ENCODE data around the gene CIAO2A. TPM values are rescaled to one million over a fixed set of nuclear protein-coding genes. Genes with fewer than 3 reads are reported as not detected.
"Not testable (repeated sequence)": the region's sequence is repeated elsewhere in the genome, so short reads cannot be mapped to it uniquely, and the experiment has no call there.

CIAO2A gene
- total and polyA plus RNA-seq, 4 donors, result 124 to 404 (median 159) TPM

- Histone ChIP-seq H3K9ac (ENCODE audit: low read depth in 1 of 2, low read length in 2 of 2) (peak overlapping the region in 1 of 2 donors; percentile 8), H3K36me3 (ENCODE audit: control insufficient read depth in 4 of 4, insufficient read depth in 3 of 4, low read depth in 1 of 4, low read length in 3 of 4) (peaks cover 2 to 17% (median 15%) of the 10 kb centered on the region in 4 donors)
Observed at GRCh38 chr15:64111679-64112050, 18.0 kb upstream of the CIAO2A start.

GRCh38 chr15:64110950-64111678 lies 17.5 kb upstream of the CIAO2A start:
- H3K9ac ChIP-seq (ENCODE audit: low read depth in 1 of 2, low read length in 2 of 2), result no peak overlapping the region
- H3K4me3 ChIP-seq (ENCODE audit: low read depth in 1 of 3, low read length in 3 of 3), result no peak overlapping the region
- peak overlapping the region; percentile 26 to 57 for H3K27ac ChIP-seq (ENCODE audit: low read depth in 1 of 2, low read length in 2 of 2)
- H3K36me3 ChIP-seq (ENCODE audit: control insufficient read depth in 4 of 4, insufficient read depth in 3 of 4, low read depth in 1 of 4, low read length in 3 of 4), result peaks cover 2 to 15% (median 11%) of the 10 kb centered on the region in 4 donors
- 62% methylated on average over 3 of the region's 3 CpGs for WGBS
- no peak for DNase-seq (ENCODE audit: low spot score)
- no peaks in the 10 kb centered on the region for H3K27me3 ChIP-seq (ENCODE audit: control insufficient read depth in 4 of 4, insufficient read depth in 4 of 4, low read length in 3 of 4)
- H3K9me3 ChIP-seq (ENCODE audit: control insufficient read depth in 4 of 4, low read length in 3 of 4), result no peaks in the 10 kb centered on the region
- TF ChIP-seq RXRA (IDR thresholded peaks at IDR 0.05) (no peak), NR2F2 (IDR thresholded peaks at IDR 0.05) (no peak), JUND (IDR thresholded peaks at IDR 0.05) (no peak), YY1 (IDR thresholded peaks at IDR 0.05) (no peak), REST (IDR thresholded peaks at IDR 0.05) (no peak), MAX (IDR thresholded peaks at IDR 0.05) (no peak), HNF4G (IDR thresholded peaks at IDR 0.05) (no peak), SP1 (IDR thresholded peaks at IDR 0.05) (no peak), FOXA2 (IDR thresholded peaks at IDR 0.05) (no peak), GABPA (IDR thresholded peaks at IDR 0.05 in 1 of 2, conservative IDR thresholded peaks at IDR 0.05 in 1 of 2) (no peak), CTCF (IDR thresholded peaks at IDR 0.05; ENCODE audit: low read depth, low read length, missing input control) (no peak), HNF4A (conservative IDR thresholded peaks at IDR 0.05) (no peak), FOXA1 (IDR thresholded peaks at IDR 0.05) (no peak), TAF1 (conservative IDR thresholded peaks at IDR 0.05) (no peak), EGR1 (IDR thresholded peaks at IDR 0.05; ENCODE audit: low read depth in 2 of 2) (no peak), ATF3 (IDR thresholded peaks at IDR 0.05) (no peak), RAD21 (IDR thresholded peaks at IDR 0.05) (no peak), ZBTB33 (IDR thresholded peaks at IDR 0.05) (no peak)
- peaks cover 19 to 73% (median 60%) of the 10 kb centered on the region in 4 donors for H3K4me1 ChIP-seq (ENCODE audit: control insufficient read depth in 4 of 4, insufficient read depth in 4 of 4, low read length in 3 of 4)

More at GRCh38 chr15:64111679-64112050, 18.0 kb upstream of the CIAO2A start:
- Histone ChIP-seq H3K9me3 (ENCODE audit: control insufficient read depth in 4 of 4, low read length in 3 of 4) (no peaks in the 10 kb centered on the region), H3K27me3 (ENCODE audit: control insufficient read depth in 4 of 4, insufficient read depth in 4 of 4, low read length in 3 of 4) (no peaks in the 10 kb centered on the region), H3K27ac (ENCODE audit: low read depth in 1 of 2, low read length in 2 of 2) (peak overlapping the region; percentile 26 to 57), H3K4me3 (ENCODE audit: low read depth in 1 of 3, low read length in 3 of 3) (no peak overlapping the region), H3K4me1 (ENCODE audit: control insufficient read depth in 4 of 4, insufficient read depth in 4 of 4, low read length in 3 of 4) (peaks cover 16 to 70% (median 56%) of the 10 kb centered on the region in 4 donors)
- no peak for DNase-seq (ENCODE audit: low spot score)
- no peak for TF ChIP-seq TAF1 (conservative IDR thresholded peaks at IDR 0.05)
- TF ChIP-seq HNF4G (IDR thresholded peaks at IDR 0.05), result no peak
- no peak for TF ChIP-seq HNF4A (conservative IDR thresholded peaks at IDR 0.05)
- no peak for TF ChIP-seq JUND (IDR thresholded peaks at IDR 0.05)
- no peak for TF ChIP-seq NR2F2 (IDR thresholded peaks at IDR 0.05)
- WGBS, result 46% methylated on average over 3 of the region's 3 CpGs

- Histone ChIP-seq H3K27ac (ENCODE audit: low read depth in 1 of 2, low read length in 2 of 2) (peak overlapping the region in 1 of 2 donors; percentile 6), H3K36me3 (ENCODE audit: control insufficient read depth in 4 of 4, insufficient read depth in 3 of 4, low read depth in 1 of 4, low read length in 3 of 4) (peaks cover 0 to 12% (median 8%) of the 10 kb centered on the region in 4 donors), H3K4me1 (ENCODE audit: control insufficient read depth in 4 of 4, insufficient read depth in 4 of 4, low read length in 3 of 4) (peaks cover 20 to 77% (median 67%) of the 10 kb centered on the region in 4 donors)
- H3K4me3 ChIP-seq (ENCODE audit: low read depth in 1 of 3, low read length in 3 of 3); DNase-seq (ENCODE audit: low spot score); H3K9me3 ChIP-seq (ENCODE audit: control insufficient read depth in 4 of 4, low read length in 3 of 4); H3K9ac ChIP-seq (ENCODE audit: low read depth in 1 of 2, low read length in 2 of 2); H3K27me3 ChIP-seq (ENCODE audit: control insufficient read depth in 4 of 4, insufficient read depth in 4 of 4, low read length in 3 of 4): not testable (repeated sequence)
- WGBS, result 91% methylated on average over 4 of the region's 4 CpGs
Observed at GRCh38 chr15:64110108-64110701, 16.6 kb upstream of the CIAO2A start.

All from liver (tissue), 9 donors.